HG03558 (cell line): ENCODE measurements around the gene NEDD8.

Experiments used
- ATAC-seq: cut with Tn5 transposase; IDR thresholded peaks from one replicate; pipeline ENCODE4 v1.9.1; 2021; ENCODE audit warnings: moderate number of reproducible peaks; ENCODE audit not compliant: unreplicated experiment; ENCODE audit errors: extremely low read depth

NEDD8 gene

GRCh38 chr14:24184104-24184970 is 47.8 kb downstream of the NEDD8 start:
- no peak for ATAC-seq

GRCh38 chr14:24183014-24183481 is 49.1 kb downstream of the NEDD8 start:
- no peak for ATAC-seq

GRCh38 chr14:24182110-24182882 is 49.9 kb downstream of the NEDD8 start:
- no peak for ATAC-seq

- no peak for ATAC-seq
Measured at GRCh38 chr14:24181371-24182077, 50.6 kb downstream of the NEDD8 start.

- ATAC-seq: no peak
Measured at GRCh38 chr14:24179961-24180796, 52.0 kb downstream of the NEDD8 start.

- ATAC-seq: no peak
Measured at GRCh38 chr14:24179294-24179960, 52.7 kb downstream of the NEDD8 start.

- no peak for ATAC-seq
Measured at GRCh38 chr14:24178399-24179178, 53.6 kb downstream of the NEDD8 start.

GRCh38 chr14:24177891-24178290 is 54.3 kb downstream of the NEDD8 start:
- no peak for ATAC-seq

- ATAC-seq: no peak
Measured at GRCh38 chr14:24177041-24177825, 54.9 kb downstream of the NEDD8 start.

- ATAC-seq: no peak
Measured at GRCh38 chr14:24176599-24176998, 55.6 kb downstream of the NEDD8 start.

GRCh38 chr14:24172871-24173281 is 59.3 kb downstream of the NEDD8 start:
- no peak for ATAC-seq

- ATAC-seq: no peak
Measured at GRCh38 chr14:24172261-24172860, 59.8 kb downstream of the NEDD8 start.

- peak; percentile 79 for ATAC-seq
Measured at GRCh38 chr14:24171422-24172260, 60.5 kb downstream of the NEDD8 start, which contains the start of gene REC8. REC8 (plus strand) TSS chr14:24172080; CDS start chr14:24172553, 473 bp downstream.

- no peak for ATAC-seq
Measured at GRCh38 chr14:24167469-24168114, 64.6 kb downstream of the NEDD8 start.
